Kidney epithelial cell (primary cell): ENCODE data around the gene DYNC2H1. TPM values are rescaled to one million over a fixed set of nuclear protein-coding genes. Genes with fewer than 3 reads are reported as not detected.

ENCODE experiments used
- DNase-seq: peaks from one replicate; pipeline ENCODE4 v3.0.0-alpha.2; 2010; ENCODE audit warnings: low read depth
- H3K27me3 ChIP-seq: 2 replicates; pipeline ENCODE4 v1.6.0; 2011; ENCODE audit warnings: low read length; ENCODE audit not compliant: control insufficient read depth, insufficient read depth
- H3K36me3 ChIP-seq: 2 replicates; pipeline ENCODE4 v1.5.1; 2011; ENCODE audit warnings: low read length; ENCODE audit not compliant: control insufficient read depth, insufficient read depth
- H3K4me3 ChIP-seq: 2 replicates; pipeline ENCODE4 v1.5.1; 2011; ENCODE audit warnings: low read depth, mild to moderate bottlenecking, control low read depth, low read length
- CTCF ChIP-seq: IDR thresholded peaks from 2 replicates; pipeline ENCODE4 v1.5.1; 2011; ENCODE audit warnings: mild to moderate bottlenecking, moderate library complexity, low read length, control low read depth, inconsistent platforms; ENCODE audit not compliant: insufficient read depth, poor library complexity, severe bottlenecking
- total RNA-seq: library from RNA; depleted of rRNA; stranded (reverse); fragments of >200 nt; gene quantifications from 2 replicates; pipeline ENCODE4 v1.2.3, GENCODE V29; 2015

The DYNC2H1 gene
- total RNA-seq, 1 donor from 2014 or later, result 10.5 TPM

GRCh38 chr11:103453126-103453525 is 343.9 kb downstream of the DYNC2H1 start:
- H3K27me3 ChIP-seq, result no peaks in the 10 kb centered on the region
- H3K4me3 ChIP-seq, result no peak overlapping the region
- no peak for DNase-seq
- TF ChIP-seq CTCF, result no peak
- no peaks in the 10 kb centered on the region for H3K36me3 ChIP-seq

GRCh38 chr11:103453915-103454709 is 344.9 kb downstream of the DYNC2H1 start:
- no peak for TF ChIP-seq CTCF
- DNase-seq, result no peak
- Histone ChIP-seq H3K4me3 (no peak overlapping the region), H3K36me3 (no peaks in the 10 kb centered on the region), H3K27me3 (no peaks in the 10 kb centered on the region)

GRCh38 chr11:103464420-103464819 is 355.2 kb downstream of the DYNC2H1 start:
- DNase-seq, result no peak
- no peaks in the 10 kb centered on the region for H3K27me3 ChIP-seq

GRCh38 chr11:103465555-103466140 is 356.4 kb downstream of the DYNC2H1 start:
- Histone ChIP-seq H3K36me3 (no peaks in the 10 kb centered on the region), H3K27me3 (no peaks in the 10 kb centered on the region), H3K4me3 (no peak overlapping the region)
- no peak for DNase-seq
- no peak for TF ChIP-seq CTCF

More at GRCh38 chr11:103464420-103464819, 355.2 kb downstream of the DYNC2H1 start:
- TF ChIP-seq CTCF, result no peak
- H3K4me3 ChIP-seq, result no peak overlapping the region
- no peaks in the 10 kb centered on the region for H3K36me3 ChIP-seq

GRCh38 chr11:103471546-103471945 is 362.3 kb downstream of the DYNC2H1 start:
- Histone ChIP-seq H3K4me3 (no peak overlapping the region), H3K36me3 (no peaks in the 10 kb centered on the region), H3K27me3 (no peaks in the 10 kb centered on the region)
- no peak for DNase-seq
- no peak for TF ChIP-seq CTCF
